Thoracic aorta (tissue), 2 donors: ENCODE measurements around the gene MFGE8. TPM values are rescaled to one million over a fixed set of nuclear protein-coding genes. Genes with fewer than 3 reads are reported as not detected.

ENCODE experiments used
- ATAC-seq: fragments of 150-250 bp; one replicate; pipeline ENCODE4 v1.8.0; 2017; ENCODE audit warnings: low read depth; ENCODE audit not compliant: insufficient number of reproducible peaks, low FRiP score
- DNase-seq: peaks from one replicate; pipeline ENCODE4 v3.0.0-alpha.2; 2020; ENCODE audit warnings: low spot score
- H3K27ac ChIP-seq, 2 donors: fragments of 200-600 bp; sonication (generic); 1 replicate in 1 of 2; 2 replicates in 1 of 2; pipeline ENCODE4 v1.5.1; 2016; ENCODE audit warnings: mild to moderate bottlenecking in 2 of 2, moderate library complexity in 2 of 2
- H3K27me3 ChIP-seq: fragments of 200-600 bp; sonication (generic); replicated peaks from 2 replicates; pipeline ENCODE4 v1.6.0; 2016; ENCODE audit warnings: mild to moderate bottlenecking; ENCODE audit not compliant: insufficient read depth
- H3K36me3 ChIP-seq: fragments of 200-600 bp; sonication (generic); one replicate; pipeline ENCODE4 v1.5.1; 2016
- H3K4me1 ChIP-seq, 2 donors: fragments of 200-600 bp; sonication (generic); 1 replicate in 1 of 2; 2 replicates in 1 of 2; pipeline versions ENCODE4 v1.5.1 to v1.6.0; 2016; ENCODE audit warnings: low read depth in 2 of 2, mild to moderate bottlenecking in 1 of 2; ENCODE audit not compliant: control insufficient read depth in 1 of 2
- H3K4me3 ChIP-seq: fragments of 200-600 bp; sonication (generic); 2 replicates; pipeline ENCODE4 v1.5.1; 2016; ENCODE audit warnings: mild to moderate bottlenecking
- H3K9me3 ChIP-seq: fragments of 200-600 bp; sonication (generic); 2 replicates; pipeline ENCODE4 v1.5.1; 2016
- total RNA-seq, 2 donors: library from RNA; depleted of rRNA; stranded (reverse); fragments of >200 nt; gene quantifications; one replicate each; pipeline versions ENCODE4 v1.1.0 to v1.2.3, GENCODE V29; 2016
- TF ChIP-seq, protein P1 (sequence below): fragments of 200-600 bp; sonication (generic); IDR thresholded peaks from one replicate; pipeline ENCODE4 v1.5.1; 2019; ENCODE audit warnings: antibody characterized with exemption

MFGE8 gene
- total RNA-seq, 2 donors from 2014 or later, result 1,687 to 3,053 TPM

DNA sequence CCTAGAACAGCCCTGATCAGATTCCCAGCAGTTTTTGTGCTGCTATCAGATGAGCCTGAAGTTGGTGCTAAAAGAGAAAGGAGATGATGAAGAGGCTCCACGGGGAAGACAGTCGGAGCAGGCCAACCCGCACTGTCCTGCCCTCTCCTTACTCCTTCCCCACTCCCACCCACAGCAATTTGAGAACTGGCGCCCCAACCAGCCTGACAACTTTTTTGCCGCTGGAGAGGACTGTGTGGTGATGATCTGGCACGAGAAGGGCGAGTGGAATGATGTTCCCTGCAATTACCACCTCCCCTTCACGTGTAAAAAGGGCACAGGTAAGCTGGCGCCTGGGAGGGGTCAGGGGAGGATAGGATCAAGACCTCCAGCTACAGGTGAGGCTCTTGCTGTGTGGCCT is 40.5 kb downstream of the MFGE8 start:
- peaks cover 14 to 21% of the 10 kb centered on the region in 2 donors for H3K4me1 ChIP-seq
- H3K27me3 ChIP-seq, result no peaks in the 10 kb centered on the region
- DNase-seq (no peak), ATAC-seq (no peak)
- no peaks in the 10 kb centered on the region for H3K36me3 ChIP-seq
- no peaks in the 10 kb centered on the region for H3K9me3 ChIP-seq
- no peak overlapping the region for H3K27ac ChIP-seq
- no peak overlapping the region for H3K4me3 ChIP-seq
- TF ChIP-seq, protein P1, sequence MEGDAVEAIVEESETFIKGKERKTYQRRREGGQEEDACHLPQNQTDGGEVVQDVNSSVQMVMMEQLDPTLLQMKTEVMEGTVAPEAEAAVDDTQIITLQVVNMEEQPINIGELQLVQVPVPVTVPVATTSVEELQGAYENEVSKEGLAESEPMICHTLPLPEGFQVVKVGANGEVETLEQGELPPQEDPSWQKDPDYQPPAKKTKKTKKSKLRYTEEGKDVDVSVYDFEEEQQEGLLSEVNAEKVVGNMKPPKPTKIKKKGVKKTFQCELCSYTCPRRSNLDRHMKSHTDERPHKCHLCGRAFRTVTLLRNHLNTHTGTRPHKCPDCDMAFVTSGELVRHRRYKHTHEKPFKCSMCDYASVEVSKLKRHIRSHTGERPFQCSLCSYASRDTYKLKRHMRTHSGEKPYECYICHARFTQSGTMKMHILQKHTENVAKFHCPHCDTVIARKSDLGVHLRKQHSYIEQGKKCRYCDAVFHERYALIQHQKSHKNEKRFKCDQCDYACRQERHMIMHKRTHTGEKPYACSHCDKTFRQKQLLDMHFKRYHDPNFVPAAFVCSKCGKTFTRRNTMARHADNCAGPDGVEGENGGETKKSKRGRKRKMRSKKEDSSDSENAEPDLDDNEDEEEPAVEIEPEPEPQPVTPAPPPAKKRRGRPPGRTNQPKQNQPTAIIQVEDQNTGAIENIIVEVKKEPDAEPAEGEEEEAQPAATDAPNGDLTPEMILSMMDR, result no peak

DNA sequence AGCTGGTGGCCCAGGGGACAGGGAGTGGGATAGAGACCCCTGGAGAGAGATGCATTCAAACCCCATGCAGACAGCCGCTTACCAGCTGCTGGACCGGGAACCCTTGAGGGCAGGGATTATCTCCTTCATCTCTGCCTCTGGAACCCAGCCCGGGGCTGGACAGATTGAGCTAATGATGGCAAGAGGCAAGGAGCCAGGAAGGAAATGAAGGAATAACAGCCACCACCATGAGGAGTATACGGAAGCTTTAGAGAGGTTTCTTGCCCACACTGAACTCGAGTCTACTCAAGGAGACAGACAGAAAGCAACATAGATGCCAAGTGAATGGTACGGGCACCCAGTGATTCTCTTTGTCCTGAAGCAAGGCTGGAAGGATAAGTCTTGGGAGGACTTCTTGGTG is 41.1 kb downstream of the MFGE8 start:
- no peaks in the 10 kb centered on the region for H3K27me3 ChIP-seq
- no peak overlapping the region for H3K4me3 ChIP-seq
- H3K9me3 ChIP-seq, result no peaks in the 10 kb centered on the region
- TF ChIP-seq, protein P1, result no peak
- peaks cover 14 to 21% of the 10 kb centered on the region in 2 donors for H3K4me1 ChIP-seq
- no peak overlapping the region for H3K27ac ChIP-seq
- ATAC-seq (no peak), DNase-seq (no peak)
- no peaks in the 10 kb centered on the region for H3K36me3 ChIP-seq

DNA sequence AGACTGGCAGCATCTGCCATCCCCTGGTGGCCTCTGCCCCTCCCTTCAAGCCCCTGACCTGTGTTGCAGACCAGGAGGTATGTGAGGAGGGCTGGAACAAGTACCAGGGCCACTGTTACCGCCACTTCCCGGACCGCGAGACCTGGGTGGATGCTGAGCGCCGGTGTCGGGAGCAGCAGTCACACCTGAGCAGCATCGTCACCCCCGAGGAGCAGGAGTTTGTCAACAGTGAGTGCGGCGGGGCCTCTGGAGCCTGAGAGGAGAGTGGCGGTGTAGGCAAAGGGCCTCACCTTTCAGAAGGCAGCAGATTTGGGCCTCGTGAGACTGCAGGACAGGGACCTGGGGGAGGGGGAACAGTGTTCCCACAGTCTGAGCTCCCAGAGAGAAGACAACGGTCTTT is 41.9 kb downstream of the MFGE8 start:
- peaks cover 14 to 21% of the 10 kb centered on the region in 2 donors for H3K4me1 ChIP-seq

DNA sequence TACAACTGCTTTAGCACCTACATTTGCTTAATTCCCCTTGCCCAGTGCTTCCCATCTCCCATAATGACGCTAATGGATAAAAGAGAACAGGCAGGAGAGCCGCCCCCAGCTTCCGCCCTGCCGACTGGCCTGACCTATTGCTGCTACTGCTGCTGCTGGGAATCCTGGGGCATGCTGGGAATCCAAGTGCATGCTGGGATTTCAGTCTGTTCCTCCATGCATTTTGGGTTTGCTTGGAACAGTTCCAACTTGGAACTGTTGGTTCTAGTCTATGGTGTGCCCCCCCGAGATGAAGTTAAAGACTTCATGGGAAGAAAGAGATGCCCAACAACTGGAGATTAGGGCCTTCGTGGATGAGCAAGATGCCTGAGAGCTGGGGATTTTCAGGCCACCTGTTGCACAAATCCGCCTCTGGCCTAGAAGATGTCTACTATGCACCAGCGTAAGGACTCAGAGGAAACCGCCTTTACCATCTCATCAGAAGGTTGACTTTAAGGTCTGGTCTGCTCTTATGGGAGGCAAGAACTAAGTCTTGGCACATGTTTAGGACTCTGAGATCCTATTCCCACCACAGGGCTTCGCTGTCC is 46.8 kb downstream of the MFGE8 start:
- Histone ChIP-seq H3K27me3 (no peaks in the 10 kb centered on the region), H3K9me3 (no peaks in the 10 kb centered on the region), H3K36me3 (no peaks in the 10 kb centered on the region), H3K4me1 (no peaks in the 10 kb centered on the region), H3K4me3 (no peak overlapping the region), H3K27ac (no peak overlapping the region)
- DNase-seq, result no peak
- no peak for ATAC-seq
- TF ChIP-seq, protein P1, result no peak

More for the DNA sequence above, 41.9 kb downstream of the MFGE8 start:
- no peaks in the 10 kb centered on the region for H3K27me3 ChIP-seq
- no peaks in the 10 kb centered on the region for H3K36me3 ChIP-seq
- DNase-seq (no peak), ATAC-seq (no peak)
- TF ChIP-seq, protein P1, result no peak
- no peak overlapping the region for H3K27ac ChIP-seq
- H3K9me3 ChIP-seq, result no peaks in the 10 kb centered on the region
- no peak overlapping the region for H3K4me3 ChIP-seq

DNA sequence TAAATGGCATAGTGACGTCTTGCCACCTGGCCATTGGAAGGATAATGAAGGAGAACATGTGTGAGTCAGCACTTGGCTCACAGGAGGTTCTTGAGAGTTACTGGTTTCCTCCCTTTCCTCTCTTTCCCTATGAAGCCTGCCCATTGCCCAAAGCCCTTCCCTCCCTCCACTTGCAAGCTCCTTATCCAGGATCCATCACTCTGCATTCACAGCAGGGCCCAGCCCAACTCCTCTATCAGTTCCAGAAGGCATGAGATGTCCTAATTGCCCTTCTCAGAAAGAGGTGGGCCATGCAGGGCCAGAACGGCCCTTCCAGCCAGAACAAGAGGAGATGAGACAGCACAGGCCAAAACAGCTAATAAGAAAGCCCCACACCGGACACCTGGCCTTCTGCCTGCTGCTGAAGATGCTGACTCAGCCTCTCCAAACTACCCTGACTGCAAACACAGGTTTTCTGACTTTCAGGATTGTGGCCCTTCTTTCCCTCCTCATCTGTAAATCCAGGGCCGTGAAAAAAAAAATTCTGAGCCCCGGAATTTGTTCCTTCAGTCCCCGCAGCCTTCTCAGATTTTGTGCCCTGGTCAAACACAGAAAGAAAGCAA is 47.6 kb downstream of the MFGE8 start:
- TF ChIP-seq, protein P1, result no peak
- H3K27me3 ChIP-seq, result no peaks in the 10 kb centered on the region
- ATAC-seq (no peak), DNase-seq (no peak)
- H3K4me3 ChIP-seq, result no peak overlapping the region
- H3K9me3 ChIP-seq, result no peaks in the 10 kb centered on the region
- H3K4me1 ChIP-seq, result no peaks in the 10 kb centered on the region
- no peak overlapping the region for H3K27ac ChIP-seq
- no peaks in the 10 kb centered on the region for H3K36me3 ChIP-seq
